K562 (cell line): ENCODE data around the gene BCL2L15. TPM values are rescaled to one million over a fixed set of nuclear protein-coding genes. Genes with fewer than 3 reads are reported as not detected.
A peak's percentile ranks its signal among the peaks of the same experiment; 100 is the strongest.

Experiments used
- ARID3A ChIP-seq: IDR thresholded peaks from 2 replicates; pipeline ENCODE4 v1.6.1; 2012; ENCODE audit warnings: low read depth, low read length, improper control_type of control experiment, borderline replicate concordance
- ARID4B ChIP-seq: sonication (generic); formaldehyde crosslinking; IDR thresholded peaks from 2 replicates; pipeline ENCODE4 v1.8.0; 2022; ENCODE audit warnings: mild to moderate bottlenecking, missing genetic modification reagents
- ARNT ChIP-seq, 2 experiments: fragments of 450-650 bp; IDR thresholded peaks; 2 replicates each; pipeline ENCODE4 v1.6.1; 2016; ENCODE audit warnings: mild to moderate bottlenecking in 1 of 2
- ASH1L ChIP-seq: fragments of 450-650 bp; IDR thresholded peaks from 2 replicates; pipeline ENCODE4 v1.6.1; 2018; ENCODE audit warnings: borderline replicate concordance, mild to moderate bottlenecking, low read depth; ENCODE audit not compliant: partially characterized antibody
- ATF7 ChIP-seq: fragments of 450-650 bp; IDR thresholded peaks from 2 replicates; pipeline ENCODE4 v1.7.1; 2014; ENCODE audit warnings: mild to moderate bottlenecking, moderate library complexity
- BRD9 ChIP-seq: fragments of 450-650 bp; IDR thresholded peaks from 2 replicates; pipeline ENCODE4 v1.6.1; 2018; ENCODE audit warnings: low read depth; ENCODE audit not compliant: partially characterized antibody
- ELF2 ChIP-seq: fragments of 250-450 bp; sonication (Bioruptor Pico); IDR thresholded peaks from 2 replicates; pipeline ENCODE4 v1.5.0; 2021; ENCODE audit warnings: mild to moderate bottlenecking
- MCM7 ChIP-seq, 2 experiments: fragments of 450-650 bp; IDR thresholded peaks; 2 replicates each; pipeline ENCODE4 v1.6.1; 2016 to 2018
- NKRF ChIP-seq: fragments of 450-650 bp; IDR thresholded peaks from 2 replicates; pipeline ENCODE4 v1.6.1; 2016; ENCODE audit warnings: borderline replicate concordance
- NR3C1 ChIP-seq: sonication (generic); formaldehyde crosslinking; IDR thresholded peaks from 2 replicates; pipeline ENCODE4 v1.8.1; 2022; ENCODE audit warnings: missing genetic modification reagents
- RBM15 ChIP-seq: fragments of 200-400 bp; formaldehyde crosslinking; IDR thresholded peaks from 2 replicates; pipeline ENCODE4 v1.6.1; 2018; ENCODE audit warnings: mild to moderate bottlenecking, low read length, moderate library complexity; ENCODE audit not compliant: insufficient read depth
- SRSF3 ChIP-seq: fragments of 200-400 bp; formaldehyde crosslinking; IDR thresholded peaks from 2 replicates; pipeline ENCODE4 v1.6.1; 2016; ENCODE audit warnings: mild to moderate bottlenecking, low read length, moderate library complexity; ENCODE audit not compliant: insufficient read depth
- SRSF7 ChIP-seq: fragments of 200-400 bp; formaldehyde crosslinking; optimal IDR thresholded peaks from 2 replicates; pipeline ENCODE3; 2017; ENCODE audit warnings: mild to moderate bottlenecking, low read depth, low read length
- TFAP4 ChIP-seq: sonication (generic); formaldehyde crosslinking; IDR thresholded peaks from 2 replicates; pipeline ENCODE4 v1.8.0; 2022; ENCODE audit warnings: missing genetic modification reagents, mild to moderate bottlenecking, moderate library complexity, borderline replicate concordance
- ZNF133 ChIP-seq: fragments of 250-450 bp; sonication (Bioruptor Pico); IDR thresholded peaks from 2 replicates; pipeline ENCODE4 v1.4.0; 2020; ENCODE audit warnings: mild to moderate bottlenecking
- ZNF224 ChIP-seq: sonication (generic); formaldehyde crosslinking; IDR thresholded peaks from 2 replicates; pipeline ENCODE4 v1.8.0; 2022; ENCODE audit warnings: mild to moderate bottlenecking, missing genetic modification reagents
- ZNF280A ChIP-seq: fragments of 450-650 bp; IDR thresholded peaks from 2 replicates; pipeline ENCODE4 v1.6.1; 2018; ENCODE audit warnings: mild to moderate bottlenecking, low read depth; ENCODE audit not compliant: partially characterized antibody
- polyA plus RNA-seq, 8 experiments: library from polyadenylated mRNA; depleted of rRNA in 4 of 8; stranded (reverse) in 5 of 8; unstranded in 3 of 8; fragments of >200 nt; fragmentation: Nextera tagmentation in 2 of 8; fragmentation: Illumina TruSeq in 1 of 8; extraction: Ambion mirVana in 2 of 8; extraction: Trizol in 1 of 8; gene quantifications; 2 replicates each; pipeline versions ENCODE4 v1.2.1 to v1.2.3, GENCODE V29; 2011 to 2014; ENCODE audit warnings: inconsistent platforms in 1 of 8, missing spikeins in 1 of 8
- total RNA-seq, 7 experiments: library from RNA; depleted of rRNA in 6 of 7; stranded (reverse); fragments of >200 nt in 6 of 7; fragmentation: Illumina TruSeq in 2 of 7; extraction: Trizol in 2 of 7; gene quantifications; 2 replicates each; pipeline versions ENCODE4 v1.2.1 to v1.2.3, GENCODE V29; 2011 to 2021; ENCODE audit warnings: low replicate concordance in 1 of 7

Gene BCL2L15
- total and polyA plus RNA-seq, 9 of the 15 experiments (the other 6 are each of a cell fraction or from before 2014, with no cell fraction given), result 0.06 to 0.42 (median 0.28) TPM; not detected in 1

GRCh38 chr1:113928941-113929749, 41.8 kb upstream of the BCL2L15 start, which contains the start of gene HIPK1 (continued):
- TF ChIP-seq ARID4B, result peak; percentile 99
- no peak for TF ChIP-seq RBM15
- no peak for TF ChIP-seq NR3C1 (CRISPR knock-in tag)
- TF ChIP-seq ATF7, result peak; percentile 98
- no peak for TF ChIP-seq ZNF133 (CRISPR knock-in tag)
- no peak for TF ChIP-seq MCM7 (IDR thresholded peaks at IDR 0.05)
- peak; percentile 87 for TF ChIP-seq TFAP4 (CRISPR knock-in tag)
- TF ChIP-seq SRSF7, result no peak
- TF ChIP-seq ARID3A, result no peak
- peak; percentile 78 for TF ChIP-seq BRD9
- TF ChIP-seq NKRF, result peak; percentile 92
- no peak for TF ChIP-seq SRSF3
- TF ChIP-seq ZNF224 (CRISPR knock-in tag), result no peak
- no peak for TF ChIP-seq ZNF280A
- TF ChIP-seq ELF2 (CRISPR knock-in tag), result peak; percentile 100
- TF ChIP-seq ARNT (IDR thresholded peaks at IDR 0.05), result no peak
- TF ChIP-seq ASH1L, result peak; percentile 78
